ENCODE data around the gene ELFN1.

The ELFN1 gene

GRCh38 chr7:1724118-1724910 lies 54.2 kb downstream of the ELFN1 start:
- ATAC-seq (no peak), DNase-seq (ENCODE audit: low spot score in 2 of 2) (no peak)
- peaks cover 6% of the 10 kb centered on the region for H3K4me1 Mint-ChIP-seq
- no peaks in the 10 kb centered on the region for H3K36me3 Mint-ChIP-seq
- no peaks in the 10 kb centered on the region for H3K9me3 Mint-ChIP-seq
- H3K4me3 Mint-ChIP-seq = no peak overlapping the region
- H3K27ac Mint-ChIP-seq = no peak overlapping the region

- Mint-ChIP-seq H3K36me3 (no peaks in the 10 kb centered on the region), H3K4me1 (peaks cover 6% of the 10 kb centered on the region), H3K4me3 (no peak overlapping the region), H3K27ac (no peak overlapping the region), H3K9me3 (no peaks in the 10 kb centered on the region)
- ATAC-seq = no peak
- DNase-seq (ENCODE audit: low spot score in 2 of 2) = no peak
Measured at GRCh38 chr7:1725199-1725690, 55.2 kb downstream of the ELFN1 start.

- no peak for DNase-seq (ENCODE audit: low spot score in 2 of 2)
- Mint-ChIP-seq H3K4me3 (no peak overlapping the region), H3K36me3 (no peaks in the 10 kb centered on the region), H3K9me3 (no peaks in the 10 kb centered on the region), H3K4me1 (peaks cover 6% of the 10 kb centered on the region), H3K27ac (no peak overlapping the region)
- no peak for ATAC-seq
Measured at GRCh38 chr7:1725766-1726630, 55.9 kb downstream of the ELFN1 start.

- Mint-ChIP-seq H3K4me1 (peaks cover 6% of the 10 kb centered on the region), H3K9me3 (no peaks in the 10 kb centered on the region), H3K27ac (no peak overlapping the region), H3K36me3 (no peaks in the 10 kb centered on the region), H3K4me3 (no peak overlapping the region)
- no peak for ATAC-seq
- no peak for DNase-seq (ENCODE audit: low spot score in 2 of 2)
Measured at GRCh38 chr7:1727079-1727478, 57.0 kb downstream of the ELFN1 start.

GRCh38 chr7:1727812-1728570 lies 57.9 kb downstream of the ELFN1 start:
- H3K27ac Mint-ChIP-seq = no peak overlapping the region
- ATAC-seq = no peak
- peaks cover 6% of the 10 kb centered on the region for H3K4me1 Mint-ChIP-seq
- H3K9me3 Mint-ChIP-seq = no peaks in the 10 kb centered on the region
- no peak overlapping the region for H3K4me3 Mint-ChIP-seq
- H3K36me3 Mint-ChIP-seq = no peaks in the 10 kb centered on the region
- DNase-seq (ENCODE audit: low spot score in 2 of 2) = no peak

- Mint-ChIP-seq H3K27ac (no peak overlapping the region), H3K4me1 (peaks cover 15% of the 10 kb centered on the region), H3K36me3 (no peaks in the 10 kb centered on the region), H3K4me3 (no peak overlapping the region), H3K9me3 (no peaks in the 10 kb centered on the region)
- DNase-seq (ENCODE audit: low spot score in 2 of 2) = no peak
- ATAC-seq = no peak
Measured at GRCh38 chr7:1729183-1729582, 59.1 kb downstream of the ELFN1 start.

GRCh38 chr7:1729773-1730172 lies 59.7 kb downstream of the ELFN1 start:
- no peaks in the 10 kb centered on the region for H3K36me3 Mint-ChIP-seq
- no peak for ATAC-seq
- H3K4me1 Mint-ChIP-seq = peaks cover 15% of the 10 kb centered on the region
- no peak overlapping the region for H3K27ac Mint-ChIP-seq
- no peak overlapping the region for H3K4me3 Mint-ChIP-seq
- H3K9me3 Mint-ChIP-seq = no peaks in the 10 kb centered on the region
- no peak for DNase-seq (ENCODE audit: low spot score in 2 of 2)

GRCh38 chr7:1732072-1732471 lies 62.0 kb downstream of the ELFN1 start:
- Mint-ChIP-seq H3K4me1 (peaks cover 8% of the 10 kb centered on the region), H3K4me3 (no peak overlapping the region), H3K36me3 (no peaks in the 10 kb centered on the region), H3K9me3 (no peaks in the 10 kb centered on the region), H3K27ac (no peak overlapping the region)
- ATAC-seq = no peak
- DNase-seq (ENCODE audit: low spot score in 2 of 2) = no peak

GRCh38 chr7:1732645-1733044 lies 62.6 kb downstream of the ELFN1 start:
- no peak for DNase-seq (ENCODE audit: low spot score in 2 of 2)
- no peak for ATAC-seq
- Mint-ChIP-seq H3K27ac (no peak overlapping the region), H3K9me3 (no peaks in the 10 kb centered on the region), H3K36me3 (no peaks in the 10 kb centered on the region), H3K4me3 (no peak overlapping the region), H3K4me1 (peaks cover 8% of the 10 kb centered on the region)

GRCh38 chr7:1733206-1733907 lies 63.3 kb downstream of the ELFN1 start:
- no peak overlapping the region for H3K4me3 Mint-ChIP-seq
- H3K27ac Mint-ChIP-seq = no peak overlapping the region
- H3K4me1 Mint-ChIP-seq = peaks cover 13% of the 10 kb centered on the region
- peak; percentile 84 for ATAC-seq
- no peaks in the 10 kb centered on the region for H3K9me3 Mint-ChIP-seq
- DNase-seq (ENCODE audit: low spot score in 2 of 2) = peak in 1 of 2 donors; percentile 57
- no peaks in the 10 kb centered on the region for H3K36me3 Mint-ChIP-seq

GRCh38 chr7:1733908-1734730 lies 64.0 kb downstream of the ELFN1 start:
- H3K36me3 Mint-ChIP-seq = no peaks in the 10 kb centered on the region
- ATAC-seq (no peak), DNase-seq (ENCODE audit: low spot score in 2 of 2) (no peak)
- H3K27ac Mint-ChIP-seq = no peak overlapping the region
- no peaks in the 10 kb centered on the region for H3K9me3 Mint-ChIP-seq
- no peak overlapping the region for H3K4me3 Mint-ChIP-seq
- H3K4me1 Mint-ChIP-seq = peaks cover 20% of the 10 kb centered on the region

GRCh38 chr7:1735262-1735661 lies 65.2 kb downstream of the ELFN1 start:
- no peak for DNase-seq (ENCODE audit: low spot score in 2 of 2)
- Mint-ChIP-seq H3K36me3 (no peaks in the 10 kb centered on the region), H3K4me3 (no peak overlapping the region), H3K9me3 (no peaks in the 10 kb centered on the region), H3K4me1 (peaks cover 24% of the 10 kb centered on the region), H3K27ac (no peak overlapping the region)
- no peak for ATAC-seq

- no peak for DNase-seq (ENCODE audit: low spot score in 2 of 2)
- Mint-ChIP-seq H3K4me1 (peaks cover 24% of the 10 kb centered on the region), H3K9me3 (no peaks in the 10 kb centered on the region), H3K4me3 (no peak overlapping the region), H3K27ac (no peak overlapping the region), H3K36me3 (no peaks in the 10 kb centered on the region)
- ATAC-seq = no peak
Measured at GRCh38 chr7:1735806-1736483, 65.9 kb downstream of the ELFN1 start.

- Mint-ChIP-seq H3K27ac (no peak overlapping the region), H3K9me3 (no peaks in the 10 kb centered on the region), H3K36me3 (no peaks in the 10 kb centered on the region), H3K4me1 (peaks cover 28% of the 10 kb centered on the region), H3K4me3 (no peak overlapping the region)
- DNase-seq (ENCODE audit: low spot score in 2 of 2) = no peak
- ATAC-seq = no peak
Measured at GRCh38 chr7:1736484-1736817, 66.4 kb downstream of the ELFN1 start.

Measured in stimulated activated effector memory CD8-positive, alpha-beta T cell treated with anti-CD3 and anti-CD28 coated beads, Interleukin-12 subunit alpha, Interleukin-12 subunit beta, amount 100 ng/mL, for 72 hours (primary cell).